Common myeloid progenitor, CD34-positive (primary cell): Measurements from ENCODE around the gene CREB3.

ENCODE experiments used
- CTCF ChIA-PET: fragments of 350-600 bp; sonication (Branson Sonifier 250); formaldehyde crosslinking; loops from one replicate; lab custom pipeline; 2021; ENCODE audit warnings: antibody characterized with exemption; lab: Charles Lee
- POLR2A ChIA-PET: fragments of 350-600 bp; sonication (Branson Sonifier 250); formaldehyde crosslinking; loops from one replicate; lab custom pipeline; 2021; ENCODE audit warnings: antibody characterized with exemption; lab: Charles Lee
- DNase-seq, 3 donors: peaks; one replicate each; pipeline versions ENCODE4 v3.0.0 to v3.0.0-alpha.2; 2013
- H3K27ac ChIP-seq, 2 experiments: 1 replicate in 1 of 2; 2 replicates in 1 of 2; pipeline ENCODE4 v1.7.0; 2013; ENCODE audit warnings: inconsistent platforms in 2 of 2, low read length in 2 of 2, mild to moderate bottlenecking in 2 of 2, low read depth in 1 of 2, moderate library complexity in 1 of 2; ENCODE audit not compliant: severe bottlenecking in 2 of 2, insufficient read depth in 1 of 2, poor library complexity in 1 of 2
- H3K27me3 ChIP-seq, 5 experiments: replicated peaks in 2 of 5; 1 replicate in 3 of 5; 2 replicates in 2 of 5; pipeline versions ENCODE4 v1.6.1 to v1.7.0; 2013; ENCODE audit warnings: low read length in 4 of 5, mild to moderate bottlenecking in 2 of 5, moderate library complexity in 2 of 5, inconsistent platforms in 1 of 5; ENCODE audit not compliant: insufficient read depth in 5 of 5, control insufficient read depth in 4 of 5
- H3K36me3 ChIP-seq, 4 experiments: 1 replicate in 2 of 4; 2 replicates in 2 of 4; pipeline versions ENCODE4 v1.6.1 to v1.7.0; 2013; ENCODE audit warnings: low read length in 3 of 4, control low read depth in 1 of 4, mild to moderate bottlenecking in 1 of 4; ENCODE audit not compliant: control insufficient read depth in 4 of 4, insufficient read depth in 4 of 4
- H3K4me1 ChIP-seq, 4 experiments: 1 replicate in 3 of 4; 2 replicates in 1 of 4; pipeline versions ENCODE4 v1.6.1 to v1.7.1; 2013; ENCODE audit warnings: low read length in 3 of 4, mild to moderate bottlenecking in 3 of 4, control low read depth in 1 of 4, inconsistent platforms in 1 of 4, moderate library complexity in 1 of 4; ENCODE audit not compliant: control insufficient read depth in 4 of 4, insufficient read depth in 4 of 4; ENCODE audit errors: control extremely low read depth in 1 of 4
- H3K4me3 ChIP-seq, 7 experiments: 1 replicate in 4 of 7; 2 replicates in 3 of 7; pipeline versions ENCODE4 v1.5.1 to v1.7.0; 2013; ENCODE audit warnings: mild to moderate bottlenecking in 7 of 7, low read length in 6 of 7, moderate library complexity in 6 of 7, inconsistent platforms in 2 of 7, low read depth in 2 of 7, control low read depth in 1 of 7; ENCODE audit not compliant: insufficient read depth in 4 of 7, control insufficient read depth in 1 of 7; ENCODE audit errors: extremely low read depth in 1 of 7
- H3K9me3 ChIP-seq, 5 experiments: 1 replicate in 4 of 5; 2 replicates in 1 of 5; pipeline versions ENCODE4 v1.6.1 to v1.7.1; 2013; ENCODE audit warnings: low read length in 4 of 5, mild to moderate bottlenecking in 2 of 5, inconsistent platforms in 1 of 5, low read depth in 1 of 5, moderate library complexity in 1 of 5; ENCODE audit not compliant: control insufficient read depth in 4 of 5, insufficient read depth in 2 of 5; ENCODE audit errors: control extremely low read depth in 1 of 5
- WGBS: methylation state at CpG from one replicate; pipeline ENCODE4 v1.1.5; 2013; ENCODE audit not compliant: insufficient coverage; 5-methylcytosine and 5-hydroxymethylcytosine counted together

Gene CREB3

DNA sequence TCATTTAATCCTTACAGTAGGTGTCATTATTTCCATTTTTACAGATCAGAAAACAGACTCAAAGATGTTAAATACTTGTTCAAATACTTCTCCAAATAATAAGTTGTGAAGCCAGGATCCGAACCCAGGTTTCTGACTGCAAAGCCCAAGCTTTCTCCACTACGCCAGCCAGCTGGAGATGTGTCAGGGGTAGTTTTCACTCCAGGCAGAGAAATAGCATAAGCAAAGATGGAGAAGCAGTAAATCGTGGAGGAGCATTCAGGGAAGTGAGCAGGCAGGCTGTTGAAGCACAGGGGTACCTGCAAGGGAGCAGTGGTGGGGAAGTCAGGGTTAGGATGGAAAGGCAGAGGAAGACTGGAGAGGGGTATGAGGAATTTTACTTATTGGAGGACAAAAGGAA lies 3.4 kb upstream of the CREB3 start:
- ChIA-PET CTCF (interaction anchor here (0.9 to 11.2 kb wide), 19 partner anchors 8 to 153 kb away, joined by 3 to 190 read pairs (median 4); partner anchors contain the start of genes CCDC107, GBA2, RGP1 and RMRP), POLR2A (no interaction called here)
- Histone ChIP-seq H3K36me3 (peaks cover 3 to 16% (median 15%) of the 10 kb centered on the region in 4 experiments), H3K27ac (peak overlapping the region in 1 of 2 experiments; percentile 94), H3K4me1 (peaks cover 44 to 72% (median 70%) of the 10 kb centered on the region in 4 experiments), H3K4me3 (peak overlapping the region in 6 of 7 experiments; percentile 27 to 97 (median 74)), H3K27me3 (no peaks in the 10 kb centered on the region), H3K9me3 (no peaks in the 10 kb centered on the region)
- 96% methylated on average over 2 of the region's 3 CpGs for WGBS
- no peak for DNase-seq

DNA sequence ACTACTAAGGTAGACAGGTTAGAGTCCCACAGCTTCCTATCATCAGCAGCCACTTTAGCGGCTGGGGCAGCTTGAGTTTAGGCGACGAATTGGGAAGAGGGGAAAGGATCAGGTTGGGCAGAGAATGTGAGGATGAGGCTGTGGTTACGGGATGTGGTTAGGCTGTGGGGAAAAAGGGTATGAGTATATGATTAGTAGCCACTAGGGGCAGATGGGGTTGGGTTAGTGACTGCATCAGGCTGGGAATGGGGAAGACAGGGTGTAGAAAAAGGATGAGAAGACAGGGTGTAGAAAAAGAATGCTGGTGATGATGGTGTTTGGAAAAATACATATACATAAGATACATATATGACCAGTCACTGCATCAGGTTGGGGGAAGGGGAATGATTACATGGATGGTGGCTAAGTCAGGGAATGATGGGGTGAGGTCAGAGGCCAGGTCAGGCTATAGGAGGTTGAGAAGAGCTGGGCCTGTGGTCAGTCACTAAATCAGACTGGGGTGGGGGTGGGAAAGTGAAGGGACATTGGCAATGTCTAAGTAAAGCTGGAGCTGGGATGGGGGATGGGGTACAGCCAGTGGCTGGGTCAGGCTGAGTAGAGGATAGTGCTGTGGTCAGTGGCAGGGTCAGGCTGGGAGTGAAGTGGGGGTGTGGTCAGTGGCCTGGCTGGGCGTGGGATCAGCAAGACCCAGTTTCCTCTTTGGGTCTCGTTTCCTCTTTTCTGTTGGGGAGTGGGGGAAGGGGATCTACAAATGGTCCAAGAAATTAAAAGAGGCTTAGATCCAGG lies 2.6 kb upstream of the CREB3 start:
- peak overlapping the region in 1 of 2 experiments; percentile 94 for H3K27ac ChIP-seq
- POLR2A ChIA-PET, result interaction anchor here (3.6 kb wide), 1 partner anchor 18 kb away, joined by 10 read pairs; no protein-coding TSS in a partner anchor
- peaks cover 3 to 14% (median 8%) of the 10 kb centered on the region in 4 experiments for H3K36me3 ChIP-seq
- peak overlapping the region in 6 of 7 experiments; percentile 73 to 97 (median 88) for H3K4me3 ChIP-seq
- no peaks in the 10 kb centered on the region for H3K27me3 ChIP-seq
- peaks cover 44 to 75% (median 70%) of the 10 kb centered on the region in 4 experiments for H3K4me1 ChIP-seq
- peak; percentile 50 to 66 (median 61) for DNase-seq
- no peaks in the 10 kb centered on the region for H3K9me3 ChIP-seq
- CTCF ChIA-PET, result interaction anchor here (0.8 to 11.2 kb wide), 18 partner anchors 9 to 126 kb away, joined by 3 to 190 read pairs (median 4); partner anchors contain the start of genes CCDC107, GBA2, RGP1 and RMRP
- 3% methylated on average over 5 of the region's 6 CpGs for WGBS

DNA sequence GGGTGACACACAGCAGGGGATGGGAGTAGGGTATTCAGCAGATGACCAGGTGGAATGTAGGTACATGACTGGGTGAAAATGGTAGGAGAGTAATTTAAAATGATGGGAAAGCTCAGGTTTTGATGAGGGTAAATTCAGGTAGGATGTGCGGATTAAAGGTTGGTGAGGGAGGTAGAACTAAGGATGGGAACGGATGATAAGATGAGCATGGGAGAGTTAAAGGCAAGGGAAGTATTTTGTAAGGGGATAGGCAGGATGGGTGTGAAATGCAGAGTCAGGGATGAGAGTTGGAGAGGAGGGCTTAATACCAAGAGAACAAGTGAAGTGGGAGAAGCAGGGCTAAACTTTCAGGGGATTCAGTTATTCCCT lies 2.0 kb upstream of the CREB3 start:
- H3K36me3 ChIP-seq, result peaks cover 3 to 13% (median 4%) of the 10 kb centered on the region in 4 experiments
- no peaks in the 10 kb centered on the region for H3K27me3 ChIP-seq
- no peak for DNase-seq
- ChIA-PET CTCF (interaction anchor here (0.8 to 11.2 kb wide), 14 partner anchors 9 to 127 kb away, joined by 3 to 190 read pairs (median 4); partner anchors contain the start of genes CCDC107, GBA2, RGP1 and RMRP), POLR2A (interaction anchor here (3.6 kb wide), 1 partner anchor 18 kb away, joined by 10 read pairs; no protein-coding TSS in a partner anchor)
- WGBS, result 86% methylated on average over 2 of the region's 2 CpGs
- peak overlapping the region in 6 of 7 experiments; percentile 73 to 97 (median 88) for H3K4me3 ChIP-seq
- H3K4me1 ChIP-seq, result peaks cover 44 to 75% (median 70%) of the 10 kb centered on the region in 4 experiments
- H3K9me3 ChIP-seq, result no peaks in the 10 kb centered on the region
- peak overlapping the region in 1 of 2 experiments; percentile 94 for H3K27ac ChIP-seq

DNA sequence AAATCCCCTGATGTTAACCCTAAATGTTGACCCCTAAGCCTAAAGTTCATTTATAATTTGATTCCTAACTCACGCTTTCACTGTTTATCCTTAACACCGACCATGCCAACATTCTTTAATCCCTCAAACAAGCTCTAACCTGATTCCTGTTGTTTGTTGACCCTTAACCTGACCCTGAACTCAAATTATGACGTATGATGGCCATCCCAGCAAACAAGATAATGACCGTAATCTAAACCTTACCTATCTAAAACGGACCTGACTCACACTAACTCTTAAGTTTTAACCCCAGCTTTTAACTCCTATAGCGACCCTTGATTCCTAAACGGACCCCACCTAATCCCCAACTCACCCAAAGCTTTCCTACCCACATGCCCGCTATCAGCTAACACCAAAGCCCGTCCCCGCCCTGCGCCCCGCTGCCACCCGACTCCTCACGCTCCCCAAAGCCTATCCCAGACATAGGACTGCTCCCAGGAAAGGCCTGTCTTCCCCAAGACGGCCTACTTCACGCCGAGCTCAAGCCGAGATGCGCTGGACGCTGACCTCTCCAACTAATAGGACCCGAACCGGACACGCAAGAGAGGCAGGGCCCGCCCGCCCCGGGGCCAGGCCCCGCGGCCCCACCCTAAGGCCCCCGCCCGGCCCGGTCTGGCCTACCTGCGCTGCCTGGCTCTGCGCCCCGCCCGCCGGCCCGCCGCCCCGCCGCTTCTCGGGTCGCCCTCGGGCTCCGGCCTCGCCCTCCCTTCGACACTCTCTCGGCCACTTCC lies 866 bp upstream of the CREB3 start:
- Histone ChIP-seq H3K36me3 (peaks cover 2 to 23% (median 10%) of the 10 kb centered on the region in 4 experiments), H3K27me3 (no peaks in the 10 kb centered on the region), H3K9me3 (no peaks in the 10 kb centered on the region), H3K27ac (peak overlapping the region; percentile 78 to 94), H3K4me3 (peak overlapping the region; percentile 50 to 97 (median 86)), H3K4me1 (peaks cover 43 to 68% (median 66%) of the 10 kb centered on the region in 4 experiments)
- WGBS, result under 1% methylated on average over 30 of the region's 47 CpGs
- ChIA-PET POLR2A (interaction anchor here (0.8 to 3.6 kb wide), 9 partner anchors 12 to 114 kb away, joined by 3 to 10 read pairs (median 4); partner anchors contain the start of gene SPAG8), CTCF (interaction anchor here (0.7 to 11.2 kb wide), 21 partner anchors 8 to 128 kb away, joined by 3 to 190 read pairs (median 5); partner anchors contain the start of genes CCDC107, GBA2, HINT2 and RGP1)
- peak in 1 of 3 donors; percentile 30 for DNase-seq

DNA sequence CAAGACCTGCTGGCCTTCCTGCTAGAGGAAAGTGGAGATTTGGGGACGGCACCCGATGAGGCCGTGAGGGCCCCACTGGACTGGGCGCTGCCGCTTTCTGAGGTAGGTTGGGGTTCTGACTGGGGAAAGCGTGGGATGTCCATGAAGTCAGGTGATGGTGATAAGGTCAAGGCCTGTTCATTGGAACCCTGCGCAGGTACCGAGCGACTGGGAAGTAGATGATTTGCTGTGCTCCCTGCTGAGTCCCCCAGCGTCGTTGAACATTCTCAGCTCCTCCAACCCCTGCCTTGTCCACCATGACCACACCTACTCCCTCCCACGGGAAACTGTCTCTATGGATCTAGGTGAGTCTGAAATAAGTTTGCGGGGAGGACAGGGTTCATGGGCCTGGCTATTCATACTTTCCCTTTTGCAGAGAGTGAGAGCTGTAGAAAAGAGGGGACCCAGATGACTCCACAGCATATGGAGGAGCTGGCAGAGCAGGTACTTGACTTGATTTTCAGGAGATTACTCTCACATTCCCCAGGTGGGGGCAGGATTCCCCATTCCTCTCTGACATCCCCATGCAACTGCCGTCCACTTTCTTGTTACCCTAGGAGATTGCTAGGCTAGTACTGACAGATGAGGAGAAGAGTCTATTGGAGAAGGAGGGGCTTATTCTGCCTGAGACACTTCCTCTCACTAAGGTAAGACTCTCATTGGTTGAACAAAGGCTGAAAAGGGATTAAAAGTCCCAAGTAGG lies 505 bp downstream of the CREB3 start:
- peak overlapping the region; percentile 50 to 97 (median 86) for H3K4me3 ChIP-seq
- peaks cover 10 to 36% (median 20%) of the 10 kb centered on the region in 4 experiments for H3K36me3 ChIP-seq
- no peaks in the 10 kb centered on the region for H3K27me3 ChIP-seq
- ChIA-PET CTCF (interaction anchor here (0.9 to 11.2 kb wide), 16 partner anchors 10 to 178 kb away, joined by 3 to 190 read pairs (median 6); partner anchors contain the start of genes CCDC107, FAM221B, GBA2 and HINT2), POLR2A (interaction anchor here (1.3 to 3.6 kb wide), 7 partner anchors 11 to 100 kb away, joined by 3 to 10 read pairs (median 4); partner anchors contain the start of gene SPAG8)
- H3K27ac ChIP-seq, result peak overlapping the region; percentile 59 to 94
- H3K9me3 ChIP-seq, result no peaks in the 10 kb centered on the region
- peak; percentile 51 to 61 (median 58) for DNase-seq
- WGBS, result 0% methylated on average over 3 of the region's 14 CpGs
- H3K4me1 ChIP-seq, result peaks cover 37 to 54% (median 53%) of the 10 kb centered on the region in 4 experiments

DNA sequence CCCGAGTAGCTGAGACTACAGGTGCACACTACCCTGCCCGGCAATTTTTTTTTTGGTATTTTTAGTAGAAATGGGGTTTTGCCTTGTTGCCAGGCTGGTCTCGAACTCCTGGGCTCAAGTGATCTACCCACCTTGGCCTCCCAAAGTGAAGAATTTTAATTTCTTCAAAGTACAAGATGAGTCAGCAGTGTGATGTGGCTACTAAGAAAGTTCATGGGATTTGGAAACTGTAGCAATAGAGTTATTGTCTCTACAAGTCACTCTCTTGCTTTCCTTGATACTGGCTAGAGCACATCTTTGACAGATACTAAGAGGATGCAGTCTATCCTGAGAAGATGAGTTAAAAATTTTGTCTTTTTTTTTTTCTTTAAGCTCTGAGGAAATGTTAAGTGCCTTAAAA lies 1.6 kb downstream of the CREB3 start:
- POLR2A ChIA-PET, result no interaction called here
- Histone ChIP-seq H3K4me1 (peaks cover 28 to 43% (median 42%) of the 10 kb centered on the region in 4 experiments), H3K27ac (no peak overlapping the region), H3K4me3 (no peak overlapping the region), H3K36me3 (peaks cover 14 to 47% (median 27%) of the 10 kb centered on the region in 4 experiments), H3K27me3 (no peaks in the 10 kb centered on the region), H3K9me3 (no peaks in the 10 kb centered on the region)
- no peak for DNase-seq
- CTCF ChIA-PET, result interaction anchor here (0.7 to 10.6 kb wide), 12 partner anchors 13 to 177 kb away, joined by 3 to 103 read pairs (median 4); partner anchors contain the start of genes CCDC107, GBA2, HINT2 and MSMP
- WGBS, result 100% methylated on average over 1 of the region's 3 CpGs
